ENCODE results near the gene CLSTN1. TPM values are rescaled to one million over a fixed set of nuclear protein-coding genes. Genes with fewer than 3 reads are reported as not detected.
A peak's percentile ranks its signal among the peaks of the same experiment; 100 is the strongest.

CLSTN1 gene
- total RNA-seq, 1 experiment from 2014 or later: 100 TPM

GRCh38 chr1:9760824-9761223, 62.9 kb downstream of the CLSTN1 start:
- H3K14ac ChIP-seq (ENCODE audit: insufficient read depth, low read length): no peak overlapping the region; the same call in 1 of the 2 replicates
- H3K4ac ChIP-seq (ENCODE audit: low read depth, low read length): no peak overlapping the region
- H4K20me1 ChIP-seq (ENCODE audit: control insufficient read depth, insufficient read depth, insufficient read length): no peaks in the 10 kb centered on the region
- no peak overlapping the region for H2BK20ac ChIP-seq (ENCODE audit: low read depth, low read length, poor library complexity, severe bottlenecking)
- peak; percentile 61 for DNase-seq
- peaks cover 6% of the 10 kb centered on the region in 2 experiments; a peak in 2 of 5 replicates for H3K9me3 Mint-ChIP-seq
- no peak overlapping the region for H3K18ac ChIP-seq (ENCODE audit: insufficient read length, low read depth, low read length)
- H3K4me3 Mint-ChIP-seq: peak overlapping the region; percentile 32 to 48
- H2BK12ac ChIP-seq (ENCODE audit: insufficient read length, low read depth, low read length): no peak overlapping the region
- no peak overlapping the region for H2AK5ac ChIP-seq (ENCODE audit: insufficient read length, low read length)
- no peak overlapping the region for H2AFZ ChIP-seq (ENCODE audit: low read length)
- H2BK15ac ChIP-seq (ENCODE audit: low read depth, low read length): no peak overlapping the region
- no peak overlapping the region for H3K56ac ChIP-seq (ENCODE audit: insufficient read length, low read depth, low read length)
- H3K9me3 ChIP-seq (ENCODE audit: control insufficient read depth, low read depth, low read length): no peaks in the 10 kb centered on the region
- H3K4me1 ChIP-seq (ENCODE audit: insufficient read depth, low read length): peaks cover 8% of the 10 kb centered on the region; the same call in 1 of the 2 replicates
- H2BK120ac ChIP-seq (ENCODE audit: low read depth, low read length, poor library complexity, severe bottlenecking): no peak overlapping the region
- H3K27ac ChIP-seq (ENCODE audit: insufficient read length, low read depth, low read length): no peak overlapping the region
- peak overlapping the region; percentile 0 to 96 (median 14); a peak in 5 of 7 replicates for H3K27ac Mint-ChIP-seq
- no peaks in the 10 kb centered on the region for H3K27me3 Mint-ChIP-seq (ENCODE audit: low read depth)
- no peak overlapping the region for H3K23ac ChIP-seq (ENCODE audit: insufficient read length, low read depth, low read length)
- WGBS (ENCODE audit: extremely low coverage, insufficient read length, low lambda C conversion rate): no CpG with 5 or more reads among the region's 6 CpGs
- H3K4me1 Mint-ChIP-seq: peaks cover 38 to 59% of the 10 kb centered on the region in 2 experiments
- H3K79me1 ChIP-seq (ENCODE audit: insufficient read depth, low read depth, low read length, poor library complexity, severe bottlenecking): peaks cover 7% of the 10 kb centered on the region
- H3K9ac ChIP-seq (ENCODE audit: extremely low read depth, insufficient read length, low read length): no peak overlapping the region
- H3K79me2 ChIP-seq (ENCODE audit: insufficient read depth, low read length): no peaks in the 10 kb centered on the region; the same call in 1 of the 2 replicates
- no peak overlapping the region for H3T11ph ChIP-seq (ENCODE audit: low read length)
- peaks cover 19 to 34% (median 32%) of the 10 kb centered on the region in 3 experiments; a peak in 6 of 7 replicates for H3K36me3 Mint-ChIP-seq (ENCODE audit: insufficient read depth in 1 of 3, low read depth in 3 of 3)
- no peak overlapping the region for H4K8ac ChIP-seq (replicated peaks; ENCODE audit: insufficient read length, low read depth, low read length)
- peaks cover 3% of the 10 kb centered on the region for H3K23me2 ChIP-seq (ENCODE audit: insufficient read length, low read depth, low read length, poor library complexity, severe bottlenecking)
- H4K5ac ChIP-seq (ENCODE audit: insufficient read length, low read depth, low read length): no peak overlapping the region
- peak overlapping the region; percentile 35 for H3K4me2 ChIP-seq (ENCODE audit: insufficient read depth, insufficient read length, low read length)
- H4K91ac ChIP-seq (ENCODE audit: insufficient read length, low read depth, low read length): no peak overlapping the region
- TF ChIP-seq, protein P1, sequence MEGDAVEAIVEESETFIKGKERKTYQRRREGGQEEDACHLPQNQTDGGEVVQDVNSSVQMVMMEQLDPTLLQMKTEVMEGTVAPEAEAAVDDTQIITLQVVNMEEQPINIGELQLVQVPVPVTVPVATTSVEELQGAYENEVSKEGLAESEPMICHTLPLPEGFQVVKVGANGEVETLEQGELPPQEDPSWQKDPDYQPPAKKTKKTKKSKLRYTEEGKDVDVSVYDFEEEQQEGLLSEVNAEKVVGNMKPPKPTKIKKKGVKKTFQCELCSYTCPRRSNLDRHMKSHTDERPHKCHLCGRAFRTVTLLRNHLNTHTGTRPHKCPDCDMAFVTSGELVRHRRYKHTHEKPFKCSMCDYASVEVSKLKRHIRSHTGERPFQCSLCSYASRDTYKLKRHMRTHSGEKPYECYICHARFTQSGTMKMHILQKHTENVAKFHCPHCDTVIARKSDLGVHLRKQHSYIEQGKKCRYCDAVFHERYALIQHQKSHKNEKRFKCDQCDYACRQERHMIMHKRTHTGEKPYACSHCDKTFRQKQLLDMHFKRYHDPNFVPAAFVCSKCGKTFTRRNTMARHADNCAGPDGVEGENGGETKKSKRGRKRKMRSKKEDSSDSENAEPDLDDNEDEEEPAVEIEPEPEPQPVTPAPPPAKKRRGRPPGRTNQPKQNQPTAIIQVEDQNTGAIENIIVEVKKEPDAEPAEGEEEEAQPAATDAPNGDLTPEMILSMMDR (conservative IDR thresholded peaks at IDR 0.05): no peak
- no peaks in the 10 kb centered on the region for H3K27me3 ChIP-seq (ENCODE audit: insufficient read depth, low read length)
- H2BK5ac ChIP-seq (ENCODE audit: insufficient read length, low read length): no peak overlapping the region
